GM18499 (cell line): ENCODE results near the gene TEX13A.
"Not testable (repeated sequence)": the region's sequence is repeated elsewhere in the genome, so short reads cannot be mapped to it uniquely, and the experiment has no call there.

Experiments used
- ATAC-seq: cut with Tn5 transposase; IDR thresholded peaks from one replicate; pipeline ENCODE4 v1.9.1; 2021; ENCODE audit warnings: moderate number of reproducible peaks; ENCODE audit not compliant: insufficient read depth, unreplicated experiment

TEX13A gene

GRCh38 chrX:105220636-105221035, at the start of gene TEX13A:
Gene TEX13A, minus strand, starts transcription at chrX:105220694. Its CDS starts 297 bp downstream, at chrX:105220397.
- ATAC-seq, result no peak

- ATAC-seq, result no peak
These were observed 48.9 kb upstream of the TEX13A start for GRCh38 chrX:105269386-105269785.

GRCh38 chrX:105267167-105267566, 46.7 kb upstream of the TEX13A start:
- ATAC-seq, result no peak

- no peak for ATAC-seq
These were observed 46.0 kb upstream of the TEX13A start for GRCh38 chrX:105266456-105266855.

- no peak for ATAC-seq
These were observed 44.6 kb upstream of the TEX13A start for GRCh38 chrX:105265093-105265492.

- no peak for ATAC-seq
These were observed 43.3 kb upstream of the TEX13A start for GRCh38 chrX:105263801-105264200.

GRCh38 chrX:105263171-105263570, 42.7 kb upstream of the TEX13A start:
- ATAC-seq, result no peak

- ATAC-seq, result no peak
These were observed 40.0 kb upstream of the TEX13A start for GRCh38 chrX:105260291-105261043.

GRCh38 chrX:105241056-105241455, 20.6 kb upstream of the TEX13A start:
- no peak for ATAC-seq

GRCh38 chrX:105237407-105237806, 16.9 kb upstream of the TEX13A start:
- not testable (repeated sequence) for ATAC-seq

GRCh38 chrX:105229146-105229545, 8.7 kb upstream of the TEX13A start:
- ATAC-seq, result no peak

GRCh38 chrX:105228602-105229001, 8.1 kb upstream of the TEX13A start:
- no peak for ATAC-seq

- ATAC-seq, result no peak
These were observed 6.0 kb upstream of the TEX13A start for GRCh38 chrX:105226499-105226898.

- no peak for ATAC-seq
These were observed 880 bp upstream of the TEX13A start for GRCh38 chrX:105221374-105221773.

GRCh38 chrX:105219454-105220401, 766 bp downstream of the TEX13A start:
- ATAC-seq, result no peak

- no peak for ATAC-seq
These were observed 9.4 kb downstream of the TEX13A start for GRCh38 chrX:105211066-105211575.

GRCh38 chrX:105210258-105210657, 10.2 kb downstream of the TEX13A start:
- no peak for ATAC-seq

GRCh38 chrX:105209406-105209805, 11.1 kb downstream of the TEX13A start:
- no peak for ATAC-seq

- ATAC-seq, result no peak
These were observed 28.6 kb downstream of the TEX13A start for GRCh38 chrX:105191878-105192277.

- ATAC-seq, result no peak
These were observed 30.1 kb downstream of the TEX13A start for GRCh38 chrX:105190252-105190853.

GRCh38 chrX:105189093-105189492, 31.4 kb downstream of the TEX13A start:
- ATAC-seq, result no peak
